PC-3 (cell line): ENCODE results near the gene TRMO. TPM values are rescaled to one million over a fixed set of nuclear protein-coding genes. Genes with fewer than 3 reads are reported as not detected.
"Not testable (repeated sequence)": the region's sequence is repeated elsewhere in the genome, so short reads cannot be mapped to it uniquely, and the experiment has no call there.

Source experiments
- ATAC-seq: fragments of 200-7000 bp; cut with Tn5 transposase; 2 replicates; pipeline ENCODE4 v1.9.1; 2020; ENCODE audit warnings: mild to moderate bottlenecking, moderate library complexity
- BruUV-seq: library from RNA; stranded (reverse); fragments of 400-500 nt; replicated peaks from 2 replicates; lab custom pipeline; 2021; lab: Mats Ljungman, UMichigan
- CTCF ChIA-PET: fragments of 300-600 bp; sonication (Branson Sonifier 250); formaldehyde crosslinking; loops from one replicate; lab custom pipeline; 2022; ENCODE audit warnings: antibody characterized with exemption; lab: Charles Lee
- POLR2A ChIA-PET: fragments of 300-600 bp; sonication (Branson Sonifier 250); formaldehyde crosslinking; loops from one replicate; lab custom pipeline; 2022; ENCODE audit warnings: antibody characterized with exemption; ENCODE audit not compliant: unreplicated experiment; lab: Charles Lee
- DNase-seq: peaks from one replicate; pipeline ENCODE4 v3.0.0-alpha.2; 2015
- H2AFZ ChIP-seq: fragments of 300-600 bp; sonication (generic); 2 replicates; pipeline ENCODE4 v1.6.0; 2016; ENCODE audit warnings: antibody characterized with exemption, low read length
- H3F3A ChIP-seq: fragments of 300-600 bp; sonication (generic); one replicate; pipeline ENCODE4 v1.6.0; 2017; ENCODE audit warnings: antibody characterized with exemption, low read length, control low read depth, mild to moderate bottlenecking; ENCODE audit not compliant: unreplicated experiment
- H3K27ac ChIP-seq: fragments of 300-600 bp; sonication (generic); 2 replicates; pipeline ENCODE4 v1.5.1; 2016; ENCODE audit warnings: mild to moderate bottlenecking, low read length
- H3K27me3 ChIP-seq: fragments of 300-600 bp; sonication (generic); 2 replicates; pipeline ENCODE4 v1.6.1; 2016; ENCODE audit warnings: low read length, mixed read lengths
- H3K36me3 ChIP-seq: fragments of 300-600 bp; sonication (generic); 2 replicates; pipeline ENCODE4 v1.6.1; 2016; ENCODE audit warnings: low read depth, mixed run types, low read length, mixed read lengths
- H3K4me1 ChIP-seq: fragments of 300-600 bp; sonication (generic); 2 replicates; pipeline ENCODE4 v1.5.1; 2016; ENCODE audit warnings: low read length; ENCODE audit not compliant: insufficient read depth
- H3K4me2 ChIP-seq: fragments of 300-600 bp; sonication (generic); 2 replicates; pipeline ENCODE4 v1.6.0; 2016; ENCODE audit warnings: low read length
- H3K4me3 ChIP-seq: fragments of 300-600 bp; sonication (generic); 2 replicates; pipeline ENCODE4 v1.5.1; 2016; ENCODE audit warnings: mild to moderate bottlenecking, low read length, mixed read lengths
- H3K79me2 ChIP-seq: fragments of 300-600 bp; sonication (generic); 2 replicates; pipeline ENCODE4 v1.6.1; 2017; ENCODE audit warnings: low read length, mixed read lengths
- H3K9ac ChIP-seq: fragments of 300-600 bp; sonication (generic); 2 replicates; pipeline ENCODE4 v1.6.0; 2016; ENCODE audit warnings: mild to moderate bottlenecking, low read length
- H3K9me2 ChIP-seq: fragments of 300-600 bp; sonication (generic); replicated peaks from 2 replicates; pipeline ENCODE4 v1.6.1; 2016; ENCODE audit warnings: mixed run types, low read length, mixed read lengths
- H3K9me3 ChIP-seq: fragments of 300-600 bp; sonication (generic); 2 replicates; pipeline ENCODE4 v1.6.1; 2016; ENCODE audit warnings: low read length, mixed read lengths
- H4K20me1 ChIP-seq: fragments of 300-600 bp; sonication (generic); 2 replicates; pipeline ENCODE4 v1.6.1; 2016; ENCODE audit warnings: low read length, mixed read lengths
- EZH2 ChIP-seq: fragments of 300-600 bp; sonication (generic); IDR thresholded peaks from one replicate; pipeline ENCODE4 v1.6.1; 2017; ENCODE audit warnings: antibody characterized with exemption, mild to moderate bottlenecking, low read length; ENCODE audit not compliant: unreplicated experiment
- EZH2phosphoT487 ChIP-seq: fragments of 300-600 bp; sonication (generic); IDR thresholded peaks from 2 replicates; pipeline ENCODE4 v1.6.1; 2018; ENCODE audit warnings: mild to moderate bottlenecking, antibody characterized with exemption, low read length, borderline replicate concordance
- intact Hi-C: fragments of 100-400 bp; cut with micrococcal nuclease; formaldehyde crosslinking; loops from 2 replicates; pipeline ENCODE4 v1.9.0; 2023
- total RNA-seq: library from RNA; depleted of rRNA; stranded (reverse); fragments of >200 nt; gene quantifications from 2 replicates; pipeline ENCODE4 v1.2.3, GENCODE V29; 2014
- TF ChIP-seq, protein P1 (sequence below): fragments of 300-600 bp; sonication (generic); conservative IDR thresholded peaks from 2 replicates; pipeline ENCODE4 v1.5.1; 2017; ENCODE audit warnings: antibody characterized with exemption, low read depth, mild to moderate bottlenecking, low read length

TRMO gene
- total RNA-seq, 1 experiment from 2014 or later: 14.3 TPM

- H4K20me1 ChIP-seq, H3K4me1 ChIP-seq, H3K9me2 ChIP-seq, H3K27ac ChIP-seq, intact Hi-C loops, POLR2A ChIA-PET, ATAC-seq, H3K79me2 ChIP-seq, H3K4me2 ChIP-seq, BruUV-seq, DNase-seq, H3K4me3 ChIP-seq, H2AFZ ChIP-seq, H3K9me3 ChIP-seq, H3F3A ChIP-seq, H3K9ac ChIP-seq, H3K36me3 ChIP-seq: not testable (repeated sequence)
- CTCF ChIA-PET: interaction anchor here (0.5 kb wide), 1 partner anchor 10 kb away, joined by 3 read pairs; no protein-coding TSS in a partner anchor
- H3K27me3 ChIP-seq: peaks cover 15% of the 10 kb centered on the region; the same call in 1 of the 2 replicates
These were observed 24.8 kb upstream of the TRMO start for GRCh38 chr9:97947094-97947493.

GRCh38 chr9:97945470-97945869 lies 23.2 kb upstream of the TRMO start:
- ATAC-seq, POLR2A ChIA-PET, H2AFZ ChIP-seq, H3K4me2 ChIP-seq, DNase-seq, intact Hi-C loops, H3K9me2 ChIP-seq, H3K9ac ChIP-seq, CTCF ChIA-PET, H4K20me1 ChIP-seq, H3K4me1 ChIP-seq, H3K4me3 ChIP-seq, BruUV-seq, H3F3A ChIP-seq, H3K79me2 ChIP-seq, H3K36me3 ChIP-seq, H3K9me3 ChIP-seq, H3K27ac ChIP-seq: not testable (repeated sequence)
- peaks cover 20% of the 10 kb centered on the region for H3K27me3 ChIP-seq

GRCh38 chr9:97944612-97945011 lies 22.3 kb upstream of the TRMO start:
- Histone ChIP-seq H4K20me1 (no peaks in the 10 kb centered on the region), H3K36me3 (no peaks in the 10 kb centered on the region), H3K27ac (no peak overlapping the region), H3K4me2 (no peak overlapping the region), H3F3A (no peaks in the 10 kb centered on the region), H3K9ac (no peak overlapping the region), H3K4me3 (no peak overlapping the region), H3K9me2 (no peaks in the 10 kb centered on the region), H3K79me2 (no peaks in the 10 kb centered on the region), H3K4me1 (no peaks in the 10 kb centered on the region), H3K27me3 (peaks cover 27% of the 10 kb centered on the region), H3K9me3 (no peaks in the 10 kb centered on the region), H2AFZ (no peak overlapping the region)
- TF ChIP-seq EZH2phosphoT487 (no peak), EZH2 (no peak)
- TF ChIP-seq, protein P1, sequence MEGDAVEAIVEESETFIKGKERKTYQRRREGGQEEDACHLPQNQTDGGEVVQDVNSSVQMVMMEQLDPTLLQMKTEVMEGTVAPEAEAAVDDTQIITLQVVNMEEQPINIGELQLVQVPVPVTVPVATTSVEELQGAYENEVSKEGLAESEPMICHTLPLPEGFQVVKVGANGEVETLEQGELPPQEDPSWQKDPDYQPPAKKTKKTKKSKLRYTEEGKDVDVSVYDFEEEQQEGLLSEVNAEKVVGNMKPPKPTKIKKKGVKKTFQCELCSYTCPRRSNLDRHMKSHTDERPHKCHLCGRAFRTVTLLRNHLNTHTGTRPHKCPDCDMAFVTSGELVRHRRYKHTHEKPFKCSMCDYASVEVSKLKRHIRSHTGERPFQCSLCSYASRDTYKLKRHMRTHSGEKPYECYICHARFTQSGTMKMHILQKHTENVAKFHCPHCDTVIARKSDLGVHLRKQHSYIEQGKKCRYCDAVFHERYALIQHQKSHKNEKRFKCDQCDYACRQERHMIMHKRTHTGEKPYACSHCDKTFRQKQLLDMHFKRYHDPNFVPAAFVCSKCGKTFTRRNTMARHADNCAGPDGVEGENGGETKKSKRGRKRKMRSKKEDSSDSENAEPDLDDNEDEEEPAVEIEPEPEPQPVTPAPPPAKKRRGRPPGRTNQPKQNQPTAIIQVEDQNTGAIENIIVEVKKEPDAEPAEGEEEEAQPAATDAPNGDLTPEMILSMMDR: no peak
- no TSS peak for BruUV-seq
- CTCF ChIA-PET: no interaction called here
- intact Hi-C loops: no loop called here
- DNase-seq (no peak), ATAC-seq (no peak)
- POLR2A ChIA-PET: no interaction called here

DNA sequence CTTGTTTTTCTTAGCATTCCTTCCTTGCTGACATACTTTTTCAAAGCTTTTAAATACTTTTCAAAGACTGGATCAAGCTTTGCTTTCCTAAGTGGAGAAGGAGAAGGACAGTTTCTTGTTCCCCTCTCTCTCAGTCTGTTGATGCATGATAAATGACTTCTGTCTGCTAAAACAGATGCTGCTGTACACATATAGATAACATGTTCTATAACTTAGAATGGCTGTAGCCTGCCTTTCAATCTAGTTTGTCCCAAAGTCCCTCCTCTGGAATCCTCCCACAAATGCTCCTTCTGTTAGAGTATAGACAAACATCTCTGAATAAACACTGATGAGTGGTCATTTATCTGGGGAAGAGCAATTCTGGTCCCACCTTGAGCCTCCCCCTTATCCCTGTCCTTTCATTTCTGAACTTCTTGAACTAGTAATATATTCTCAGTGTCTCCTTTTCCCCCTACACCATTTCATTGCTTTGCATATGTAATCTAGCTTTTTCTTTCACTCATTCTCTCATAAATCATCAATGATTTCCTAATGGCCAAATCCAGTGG lies 21.1 kb upstream of the TRMO start:
- no peak overlapping the region for H3K4me3 ChIP-seq
- H3K27me3 ChIP-seq: peaks cover 39% of the 10 kb centered on the region
- H3K9ac ChIP-seq: no peak overlapping the region
- H3K27ac ChIP-seq: no peak overlapping the region
- H3K79me2 ChIP-seq: no peaks in the 10 kb centered on the region
- no peaks in the 10 kb centered on the region for H3K9me2 ChIP-seq
- H4K20me1 ChIP-seq: no peaks in the 10 kb centered on the region
- no peak overlapping the region for H2AFZ ChIP-seq
- no peaks in the 10 kb centered on the region for H3F3A ChIP-seq
- no peaks in the 10 kb centered on the region for H3K9me3 ChIP-seq
- TF ChIP-seq, protein P1: no peak
- TF ChIP-seq EZH2phosphoT487 (no peak), EZH2 (no peak)
- CTCF ChIA-PET: no interaction called here
- no peak overlapping the region for H3K4me2 ChIP-seq
- no peaks in the 10 kb centered on the region for H3K4me1 ChIP-seq
- BruUV-seq: no TSS peak
- ATAC-seq (no peak), DNase-seq (no peak)
- no peaks in the 10 kb centered on the region for H3K36me3 ChIP-seq
- intact Hi-C loops: no loop called here
- POLR2A ChIA-PET: no interaction called here
